RPMI7951 (cell line): ENCODE data around the gene TMEM43. TPM values are rescaled to one million over a fixed set of nuclear protein-coding genes. Genes with fewer than 3 reads are reported as not detected.

Experiments used
- DNase-seq: peaks from one replicate; pipeline ENCODE4 v3.0.0-alpha.2; 2012; ENCODE audit warnings: low read depth
- total RNA-seq: library from RNA; depleted of rRNA; stranded (reverse); fragments of >200 nt; shearing (Covaris generic); gene quantifications from 2 replicates; pipeline ENCODE4 v1.2.3, GENCODE V29; 2014

Gene TMEM43
- total RNA-seq, 1 experiment from 2014 or later: 114 TPM

DNA sequence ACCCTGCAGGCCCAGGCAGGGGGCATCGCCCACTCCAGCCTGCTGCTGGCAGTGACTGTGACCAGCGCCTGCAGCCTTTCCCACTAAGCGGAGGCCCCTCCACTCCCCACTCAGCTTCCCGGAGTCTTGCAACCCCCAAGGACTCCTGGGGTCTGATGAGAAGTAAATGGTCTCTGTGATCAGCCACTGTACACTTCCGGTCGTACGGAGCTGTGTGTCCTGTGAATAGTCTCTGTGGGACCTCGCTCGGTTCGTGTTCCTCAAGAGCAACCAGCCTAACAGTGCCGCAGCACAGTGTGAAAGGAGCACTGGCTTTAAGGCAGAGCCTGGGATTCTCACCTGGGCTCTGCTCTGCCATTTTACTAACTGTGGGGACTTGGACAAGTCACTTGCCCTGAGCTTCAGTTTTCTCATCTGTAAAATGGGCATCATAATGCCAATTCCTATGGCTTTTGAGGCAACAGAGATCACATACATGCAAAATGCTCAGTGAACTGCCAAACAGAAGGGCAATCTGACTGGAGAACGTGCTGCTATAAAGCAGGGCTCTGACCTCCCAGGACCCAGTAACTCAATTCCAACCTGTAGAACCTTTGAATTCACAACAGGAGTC lies 26.7 kb downstream of the TMEM43 start:
- no peak for DNase-seq

DNA sequence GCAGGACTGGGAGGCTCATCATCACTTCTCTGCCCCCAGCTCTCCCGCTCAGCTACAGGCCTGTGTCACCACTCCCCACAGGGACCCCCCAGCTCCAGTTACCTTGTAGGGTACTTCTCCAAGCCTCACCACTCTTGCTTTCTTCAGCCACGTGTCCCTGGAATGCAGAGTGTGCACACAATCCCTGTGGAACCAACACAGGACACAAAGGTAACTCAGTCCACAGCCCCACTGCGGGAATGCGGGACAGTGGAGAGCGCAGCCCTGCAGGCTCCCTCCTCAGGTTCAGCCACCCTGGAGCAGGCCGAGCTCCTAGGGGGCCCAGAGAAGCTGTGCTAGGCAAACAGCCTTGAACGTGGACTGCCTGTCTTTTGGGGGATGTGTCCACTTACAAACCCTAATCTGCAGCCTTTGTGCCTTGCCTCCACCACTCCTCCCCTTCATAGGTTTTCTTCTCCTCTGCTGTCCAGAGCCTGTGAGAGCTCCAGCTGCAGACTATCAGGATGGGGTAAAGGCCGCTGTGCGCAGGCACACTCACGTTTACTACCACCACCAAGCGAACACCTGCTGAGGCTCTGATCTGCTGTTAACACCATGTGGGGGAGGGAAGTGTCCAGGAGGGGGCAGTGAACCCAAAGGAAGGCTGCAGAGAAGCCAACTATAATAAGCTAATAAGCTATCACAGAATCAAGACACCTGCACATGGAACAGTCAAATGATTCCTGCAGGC lies 27.5 kb downstream of the TMEM43 start:
- DNase-seq: no peak

DNA sequence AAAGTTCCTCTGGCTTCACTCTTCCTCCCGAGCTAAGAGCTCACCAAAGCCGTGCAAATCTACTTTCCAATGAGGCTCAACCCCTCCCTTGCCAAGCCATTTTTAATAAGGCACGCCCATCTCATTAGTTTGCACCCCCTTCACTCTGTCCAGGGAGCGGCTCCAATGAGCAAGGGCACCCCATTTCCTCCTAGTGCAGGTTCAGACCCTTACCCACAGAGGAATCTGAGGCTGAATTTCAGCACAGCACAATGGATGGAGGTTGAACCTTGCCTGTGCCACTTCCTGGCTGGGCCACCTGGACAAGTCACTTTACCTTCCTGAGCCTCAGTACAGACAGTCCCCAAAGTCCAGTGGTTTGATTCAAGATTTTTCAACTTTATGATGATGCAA lies 28.1 kb downstream of the TMEM43 start:
- DNase-seq: no peak

DNA sequence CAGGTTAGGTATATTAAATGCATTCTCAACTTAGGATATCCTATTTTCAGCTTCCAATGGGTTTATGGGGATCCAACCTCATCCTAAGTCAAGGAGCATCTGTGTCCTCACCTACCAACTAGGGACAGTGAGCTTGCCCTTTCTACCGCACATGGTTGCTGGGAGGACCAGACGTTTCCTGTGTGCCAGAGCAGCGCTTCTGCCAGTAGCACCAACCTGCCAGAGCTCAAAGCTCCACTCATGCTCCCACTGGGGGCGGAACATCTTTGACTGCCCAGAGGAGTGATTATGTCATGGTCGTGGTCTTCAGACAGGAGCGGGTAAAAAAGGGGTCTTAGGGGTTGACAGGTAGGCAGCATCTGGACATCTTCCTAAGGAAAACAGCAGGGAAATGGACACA lies 28.8 kb downstream of the TMEM43 start:
- no peak for DNase-seq

DNA sequence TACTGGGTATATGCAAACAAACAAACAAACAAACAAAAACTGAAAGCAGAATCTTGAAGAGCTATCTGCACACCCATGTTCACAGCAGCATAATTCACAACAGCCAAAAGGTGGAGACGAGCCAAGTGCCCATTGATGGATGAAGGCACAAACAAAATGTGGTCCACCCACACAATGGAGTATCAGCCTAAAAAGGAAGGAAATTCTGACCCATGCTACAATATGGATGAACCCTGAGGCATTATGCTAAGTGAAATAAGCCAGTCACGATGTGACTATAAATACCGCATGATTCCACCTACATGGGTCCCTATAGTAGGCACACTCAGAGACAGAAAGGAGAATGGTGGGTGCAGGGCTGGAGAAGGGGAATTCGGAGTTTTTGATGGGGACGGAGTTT lies 29.4 kb downstream of the TMEM43 start:
- no peak for DNase-seq

DNA sequence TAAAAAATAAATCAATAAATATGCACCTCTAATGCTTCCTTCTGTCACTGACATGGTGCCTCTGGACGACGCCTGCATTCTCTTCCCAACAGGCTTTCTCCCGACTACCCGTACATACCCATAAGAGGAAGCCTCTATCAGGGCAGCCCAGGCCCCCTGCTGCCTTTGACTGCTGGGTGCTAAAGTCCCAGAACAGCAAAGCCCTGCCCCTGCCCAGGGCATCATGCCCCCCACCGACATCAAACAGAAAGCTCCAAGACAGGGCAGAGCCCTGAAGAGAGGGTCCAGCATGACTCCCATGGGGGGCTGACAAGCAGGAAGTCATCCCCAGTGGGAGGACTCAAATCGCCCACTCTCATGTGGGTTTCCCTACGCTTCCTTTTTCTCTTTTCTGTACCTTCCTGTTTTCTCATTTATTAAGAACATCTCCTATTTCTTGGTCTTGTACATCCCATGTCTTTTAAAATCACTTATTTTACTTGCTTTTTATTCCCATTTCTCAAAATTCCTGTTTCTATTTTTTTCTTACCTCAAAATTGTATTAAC lies 30.1 kb downstream of the TMEM43 start:
- no peak for DNase-seq

DNA sequence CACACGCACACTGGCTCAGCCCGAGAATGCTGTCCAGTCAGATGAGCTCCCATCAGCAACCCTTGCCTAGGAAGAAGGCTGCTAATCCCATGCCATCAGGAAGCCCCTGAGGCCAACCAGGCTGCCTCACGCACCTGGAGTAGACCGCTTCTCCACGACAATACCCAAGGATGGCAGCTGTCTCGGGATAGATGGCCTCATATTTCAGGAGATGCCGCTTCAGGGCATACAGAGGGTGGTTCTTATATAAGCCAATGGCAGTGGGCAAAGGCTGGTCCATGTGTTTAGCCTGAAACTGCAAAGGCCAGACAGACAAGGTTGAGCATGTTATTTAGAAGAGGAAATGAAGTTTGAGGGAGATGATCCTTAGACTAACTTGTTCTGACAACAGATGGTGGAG lies 31.3 kb downstream of the TMEM43 start:
- DNase-seq: no peak

DNA sequence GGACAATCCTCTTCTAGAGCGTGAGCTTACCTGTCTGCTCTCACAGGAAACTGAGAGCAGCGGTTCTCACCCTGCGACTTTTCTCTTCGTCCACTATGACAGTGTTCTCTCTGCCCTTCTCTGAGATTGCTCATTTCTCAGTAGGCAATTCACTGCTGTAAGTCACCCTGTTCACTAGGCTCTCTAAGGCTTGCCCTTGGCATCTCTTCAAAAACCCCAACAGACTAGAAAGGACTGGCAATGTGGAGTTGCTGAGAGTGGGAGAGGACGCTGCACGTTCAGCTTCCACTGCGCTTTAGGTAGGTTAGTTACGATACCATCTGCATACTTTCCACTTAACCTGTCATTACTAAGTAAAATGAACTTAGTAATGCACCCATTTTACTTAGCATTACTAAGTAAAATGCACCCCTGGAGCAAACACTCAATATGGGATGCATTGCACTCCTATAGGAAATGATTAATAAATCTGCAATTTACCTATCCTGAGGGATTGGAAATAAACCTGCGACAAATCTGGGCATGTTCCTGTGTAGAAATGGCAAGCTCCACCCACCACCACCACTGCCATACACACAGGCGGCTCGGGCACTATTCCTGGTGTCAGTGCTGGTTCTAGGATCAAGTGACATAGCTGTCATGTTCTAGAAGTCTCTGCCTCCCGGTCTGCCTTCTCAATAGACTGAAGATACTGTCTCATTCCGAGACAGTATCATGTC lies 32.1 kb downstream of the TMEM43 start:
- no peak for DNase-seq

DNA sequence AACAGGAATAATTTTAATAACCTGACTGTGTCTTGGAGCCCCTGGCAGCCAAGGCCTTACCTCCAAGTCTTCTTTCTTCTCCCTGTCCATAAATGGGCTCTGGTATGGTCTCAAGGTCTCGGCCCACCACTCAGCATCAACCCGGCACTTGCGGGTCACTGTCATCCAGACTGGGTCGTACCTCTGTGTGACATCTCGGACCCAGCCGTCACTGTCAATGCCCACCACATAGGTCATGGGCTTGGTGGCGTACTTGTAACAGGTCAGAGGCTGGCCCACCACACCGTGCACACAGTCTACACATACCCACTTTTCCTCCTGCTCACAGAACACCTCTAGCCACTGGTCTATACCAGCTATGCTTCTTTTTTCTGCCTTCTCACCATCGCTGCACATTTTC lies 33.1 kb downstream of the TMEM43 start:
- no peak for DNase-seq

DNA sequence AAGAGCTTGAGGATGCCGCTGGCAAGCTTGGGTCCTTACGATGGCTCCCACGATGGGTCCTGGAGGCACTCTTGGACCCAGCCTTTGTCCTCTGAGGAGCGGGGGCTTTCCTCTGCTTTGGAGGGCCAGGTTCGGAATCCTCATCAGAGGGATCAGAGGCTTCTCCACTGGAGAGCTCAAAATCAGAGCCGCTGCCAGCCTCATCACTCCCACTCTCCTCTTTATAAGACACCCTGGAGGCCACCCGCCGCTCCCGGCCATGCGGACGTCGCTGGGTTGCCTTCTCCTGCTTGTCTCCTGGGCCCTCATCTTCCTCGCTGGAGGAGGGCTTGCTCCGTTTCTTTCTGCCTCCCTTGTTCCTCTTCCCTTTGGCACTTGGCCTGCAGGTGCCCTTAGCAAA lies 33.5 kb downstream of the TMEM43 start:
- DNase-seq: no peak

DNA sequence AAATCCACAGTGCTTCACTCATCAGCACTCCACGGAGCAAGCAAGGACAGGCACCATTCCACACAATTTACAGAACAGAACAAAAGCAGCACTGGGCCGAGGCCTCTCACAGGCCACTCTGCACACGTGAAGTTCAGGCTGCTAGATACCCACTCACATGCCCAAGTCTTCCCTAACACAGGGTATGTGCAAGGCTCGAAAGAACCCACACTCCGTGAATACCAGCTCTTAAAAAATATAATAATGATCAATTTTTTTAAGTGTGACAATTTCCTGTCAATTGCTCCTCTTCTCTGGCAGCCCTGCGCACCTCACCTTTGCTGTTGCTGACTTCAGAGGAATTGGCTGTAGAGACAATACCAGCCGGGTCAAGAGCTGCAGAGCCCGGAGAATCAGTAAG lies 34.6 kb downstream of the TMEM43 start:
- no peak for DNase-seq

DNA sequence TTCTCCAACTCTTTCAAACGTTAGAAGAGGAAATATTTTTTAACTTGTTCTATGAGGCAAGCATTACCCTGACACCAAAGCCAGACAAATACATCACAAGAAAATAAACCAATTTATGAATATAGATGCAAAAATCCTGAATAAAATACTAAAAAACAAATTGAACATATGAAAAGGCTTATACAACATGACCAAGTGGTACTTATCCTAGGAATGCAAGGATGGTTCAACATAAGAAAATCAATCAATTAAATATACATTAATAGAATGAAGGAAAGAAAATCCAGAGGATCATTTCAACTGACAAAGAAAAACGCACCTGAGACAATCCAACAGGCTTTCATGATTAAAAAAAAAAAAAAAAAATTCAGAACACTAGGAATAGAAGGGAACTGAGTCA lies 36.4 kb downstream of the TMEM43 start:
- no peak for DNase-seq

DNA sequence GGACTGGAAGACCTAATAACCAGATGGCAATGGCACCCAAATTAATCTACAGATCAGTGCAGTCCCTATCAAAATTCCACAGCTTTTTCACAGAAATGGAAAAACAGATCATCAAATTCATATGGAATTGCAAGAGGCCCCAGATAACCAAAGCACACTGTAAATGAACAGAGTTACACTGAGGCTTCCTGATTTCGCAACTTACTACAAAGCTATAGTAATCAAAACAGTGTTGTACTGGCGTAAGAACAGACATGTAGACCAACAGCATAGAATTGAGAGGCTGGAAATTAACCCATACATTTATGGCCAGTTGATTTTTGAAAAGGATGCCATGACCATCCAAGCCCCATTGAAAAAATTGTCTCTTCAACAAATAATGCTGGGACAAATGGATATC lies 37.3 kb downstream of the TMEM43 start:
- DNase-seq: no peak

DNA sequence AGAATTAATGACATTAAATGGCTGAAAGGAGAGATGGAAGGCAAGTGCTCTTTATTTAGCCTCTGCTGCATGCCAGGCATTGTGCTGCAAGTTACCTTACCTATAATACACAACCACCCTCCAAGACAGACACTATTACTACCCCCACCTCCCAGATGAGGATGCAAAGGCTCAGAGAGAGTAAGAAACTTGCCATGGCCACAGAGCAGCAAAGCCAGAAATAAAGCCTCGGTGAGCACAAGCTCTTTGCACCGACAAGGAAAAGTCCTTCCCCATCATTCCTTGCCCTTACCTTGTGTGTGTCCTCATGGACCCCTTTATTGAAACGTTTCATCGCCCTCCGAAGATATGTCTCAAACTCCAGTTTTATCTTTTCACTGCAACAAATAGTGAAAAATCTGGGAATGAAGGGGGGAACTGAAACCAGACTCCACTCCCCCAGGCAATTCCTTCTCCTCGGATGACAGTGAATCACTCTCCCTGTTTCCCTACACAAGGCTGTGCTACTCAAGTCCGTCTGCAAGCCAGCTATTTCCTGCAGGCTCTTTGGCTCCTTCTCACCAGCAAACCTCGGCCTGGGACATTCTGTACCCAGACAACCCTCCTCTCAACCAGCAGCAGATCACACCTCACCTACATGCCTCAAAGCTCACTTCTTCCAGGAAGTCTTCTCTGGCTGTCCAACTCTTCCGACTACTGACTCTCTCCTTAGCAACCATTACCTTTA lies 42.2 kb downstream of the TMEM43 start:
- DNase-seq: peak; percentile 82

DNA sequence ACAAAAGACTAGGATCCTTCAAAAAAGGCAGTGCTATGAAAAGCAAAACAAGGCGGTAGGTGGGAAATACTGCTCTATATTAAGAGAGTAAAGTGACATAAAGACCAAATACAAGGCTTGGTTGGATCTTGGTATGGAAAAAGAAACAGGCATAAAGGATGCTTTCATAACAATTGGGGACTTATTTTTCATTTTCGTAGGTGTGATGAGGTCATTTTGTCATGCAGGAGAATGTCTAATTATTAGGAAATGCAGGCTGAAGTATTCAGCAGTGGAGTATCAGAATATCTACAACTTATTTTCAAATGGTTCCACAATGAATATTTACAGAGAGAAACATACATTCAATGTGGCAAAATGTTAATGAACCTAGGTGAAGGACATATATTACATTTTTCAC lies 44.6 kb downstream of the TMEM43 start:
- no peak for DNase-seq

DNA sequence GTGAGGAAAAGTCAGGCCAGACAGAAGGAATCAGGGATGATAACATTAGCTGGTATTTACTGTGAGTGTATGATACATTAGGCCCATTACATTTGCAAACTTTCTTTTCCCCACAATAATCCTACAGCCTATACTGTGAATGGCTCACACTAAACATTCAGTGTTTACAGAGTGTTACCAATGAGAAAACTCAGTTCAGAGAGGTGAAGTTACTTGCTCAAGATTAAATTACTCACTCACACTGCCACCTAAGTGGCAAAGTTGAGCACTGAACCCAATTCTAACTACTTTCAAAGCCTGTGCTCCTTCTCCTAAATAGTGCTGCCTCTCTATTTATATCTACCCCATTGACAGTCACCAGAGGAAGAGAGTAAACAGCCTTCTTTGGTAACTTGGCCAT lies 45.0 kb downstream of the TMEM43 start:
- no peak for DNase-seq

DNA sequence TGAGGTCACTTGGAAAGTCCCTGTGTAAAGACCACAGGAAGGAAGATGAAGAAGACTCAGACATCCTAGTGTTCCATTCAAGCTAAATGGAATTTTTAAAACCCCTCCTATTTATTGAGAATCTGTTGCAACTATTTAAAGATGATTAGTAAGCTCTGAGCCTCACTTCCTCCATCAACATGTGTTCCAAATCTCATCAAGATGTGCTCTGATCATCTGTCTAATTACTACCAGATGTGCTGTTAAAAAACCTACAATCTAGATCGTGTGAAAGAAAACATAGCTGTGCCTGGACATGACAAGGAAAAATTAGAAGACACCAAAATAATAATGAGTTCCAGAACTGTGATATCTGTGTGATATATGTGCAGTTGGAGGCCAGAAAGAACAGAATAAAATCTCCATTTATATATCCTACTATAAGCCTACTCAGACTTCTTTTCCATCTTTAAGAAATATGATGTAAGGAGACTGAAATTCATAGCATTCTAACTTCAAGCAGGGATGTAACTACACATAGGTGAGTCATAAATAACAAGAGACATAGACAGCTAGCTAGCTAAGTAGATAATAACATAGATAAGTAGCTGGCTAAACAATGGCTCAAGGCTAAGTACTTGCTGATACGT lies 45.8 kb downstream of the TMEM43 start:
- DNase-seq: peak; percentile 69

DNA sequence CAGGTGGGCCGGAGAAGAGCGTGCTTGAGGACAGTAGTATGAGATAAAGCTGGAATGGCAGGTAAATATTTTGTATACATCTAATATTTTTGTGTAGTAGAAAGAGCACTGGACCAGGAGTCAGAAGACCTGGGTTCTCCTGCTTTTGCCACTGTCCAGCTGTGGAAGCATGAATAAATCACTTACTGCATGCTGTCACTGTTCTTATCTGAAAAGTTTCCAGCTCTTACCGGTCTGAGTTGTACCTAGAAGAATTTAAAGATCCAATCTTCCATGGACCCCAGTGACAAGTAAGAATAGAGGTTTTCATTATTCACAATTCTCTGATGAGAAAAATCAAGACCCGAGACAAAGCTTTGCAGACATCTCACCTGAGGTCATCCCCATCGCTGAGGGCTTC lies 47.6 kb downstream of the TMEM43 start:
- DNase-seq: no peak

DNA sequence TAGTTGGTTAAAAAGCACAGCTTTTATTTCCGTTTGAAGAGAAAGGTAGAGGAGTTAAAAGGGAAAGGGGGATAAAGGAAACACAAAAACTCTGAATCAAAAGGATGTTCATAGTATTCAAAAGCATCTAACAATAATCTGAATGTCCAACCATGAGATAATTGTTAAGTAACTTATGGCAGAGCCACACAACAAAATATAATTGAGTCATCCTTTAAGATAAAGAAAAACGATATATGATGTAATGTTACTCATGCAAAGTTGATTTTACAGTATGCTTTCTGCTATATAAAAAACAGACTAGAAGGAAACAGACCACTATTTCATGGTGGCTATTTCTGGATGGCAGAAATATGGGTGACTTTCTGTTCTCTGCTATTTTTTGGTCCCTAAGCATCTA lies 49.6 kb downstream of the TMEM43 start:
- DNase-seq: no peak

DNA sequence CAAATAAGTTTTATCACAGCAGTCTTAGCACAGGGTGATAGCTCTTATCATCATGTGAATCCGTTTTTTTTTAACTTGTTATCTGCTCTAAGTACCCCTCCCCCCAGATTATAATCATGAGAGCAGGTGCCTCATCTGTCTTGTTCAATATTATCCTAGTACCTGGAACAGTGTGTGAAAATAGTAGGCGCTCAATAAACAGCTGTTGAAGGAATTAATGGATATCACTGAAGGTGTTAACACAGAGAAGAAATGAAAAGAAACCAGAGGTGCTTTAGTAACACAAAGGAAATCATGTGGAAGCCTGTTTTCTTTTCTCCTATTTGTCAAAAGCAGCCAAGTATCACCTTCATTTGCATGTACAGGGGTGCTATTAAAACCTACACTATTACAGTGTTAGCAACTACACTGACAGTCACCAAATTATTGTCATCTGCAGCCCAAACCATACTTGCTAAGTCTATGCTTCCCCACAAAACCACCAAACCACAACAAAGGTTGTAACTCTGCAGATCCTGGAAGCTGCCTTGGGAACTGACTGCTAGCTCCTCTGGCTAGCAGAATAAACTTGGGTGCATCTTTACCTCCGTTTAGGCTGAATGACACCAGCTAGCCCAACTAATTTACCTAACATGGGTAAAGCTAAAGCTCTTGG lies 50.7 kb downstream of the TMEM43 start:
- peak; percentile 83 for DNase-seq

DNA sequence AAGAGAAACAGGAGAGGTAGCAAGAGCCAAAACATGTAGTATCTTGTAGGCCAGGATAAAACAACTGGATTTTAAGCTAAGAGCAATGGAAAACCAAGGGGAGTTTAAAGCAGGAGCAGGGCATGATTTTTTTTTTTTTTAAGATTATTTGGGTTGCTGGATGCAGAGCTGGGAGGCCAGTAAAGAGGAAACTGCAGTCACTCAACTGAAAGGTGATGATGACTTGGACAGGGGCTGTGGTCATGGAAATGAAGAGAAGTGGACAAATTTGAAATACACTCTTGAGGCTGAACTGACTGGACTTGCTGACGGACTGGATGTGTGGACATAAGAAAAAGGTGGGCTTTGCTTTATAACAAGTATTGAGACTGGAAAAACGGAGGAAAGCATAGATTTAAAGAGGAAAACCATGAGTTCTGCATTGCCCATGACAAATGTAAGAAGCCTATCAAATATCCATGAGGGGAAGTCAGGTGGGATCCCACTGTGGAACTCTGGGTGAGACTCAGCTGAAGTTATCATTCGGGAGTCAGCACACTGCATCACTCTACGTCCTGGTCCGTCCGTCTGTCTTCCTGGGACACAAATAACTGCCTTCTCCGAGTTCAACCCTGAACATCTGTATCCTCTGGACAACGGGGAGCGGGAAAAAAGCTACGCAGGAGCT lies 52.9 kb downstream of the TMEM43 start:
- no peak for DNase-seq
